ENCODE data around the gene RELA. TPM values are rescaled to one million over a fixed set of nuclear protein-coding genes. Genes with fewer than 3 reads are reported as not detected.

RELA gene
- polyA plus RNA-seq, 2 of the 4 experiments (the other 2 are of a cell fraction) = 28.9 to 55.1 TPM

GRCh38 chr11:65624931-65625627, 37.6 kb downstream of the RELA start:
- Histone ChIP-seq H3K4me2 (no peak overlapping the region), H3K4me1 (no peaks in the 10 kb centered on the region), H3K27ac (no peak overlapping the region), H3K4me3 (no peak overlapping the region), H3K9me3 (no peaks in the 10 kb centered on the region)
- ATAC-seq (peak; percentile 4 to 6; a peak in 2 of 6 replicates), FAIRE-seq (no peak), DNase-seq (ENCODE audit: low read depth in 1 of 2, low spot score in 1 of 2) (no peak)
- POLR2A ChIA-PET = no interaction called here
- CTCF ChIA-PET = interaction anchor here (0.7 to 5.5 kb wide), 21 partner anchors 8 to 264 kb away, joined by 3 to 54 read pairs (median 6); partner anchors contain the start of genes AP5B1, KAT5, PCNX3 and SIPA1
- TF ChIP-seq TFCP2L1 (CRISPR knock-in tag; IDR thresholded peaks at IDR 0.05) (no peak), EHMT2 (IDR thresholded peaks at IDR 0.05; ENCODE audit: low read depth) (no peak)
- WGBS (ENCODE audit: missing lambda C conversion rate) = 85% methylated on average over 14 of the region's 30 CpGs

- ATAC-seq (no peak), FAIRE-seq (no peak), DNase-seq (ENCODE audit: low read depth in 1 of 2, low spot score in 1 of 2) (no peak)
- POLR2A ChIA-PET = interaction anchor here (1.4 kb wide), 1 partner anchor 9 kb away, joined by 4 read pairs; no protein-coding TSS in a partner anchor
- Histone ChIP-seq H3K4me2 (no peak overlapping the region), H3K9me3 (no peaks in the 10 kb centered on the region), H3K4me3 (no peak overlapping the region), H3K4me1 (no peaks in the 10 kb centered on the region), H3K27ac (no peak overlapping the region)
- CTCF ChIA-PET = interaction anchor here (0.7 to 5.5 kb wide), 5 partner anchors 8 to 265 kb away, joined by 3 to 54 read pairs (median 4); partner anchors contain the start of genes KAT5 and SIPA1
- 93% methylated on average over 20 of the region's 25 CpGs for WGBS (ENCODE audit: missing lambda C conversion rate)
- TF ChIP-seq POLR2A (IDR thresholded peaks at IDR 0.05; ENCODE audit: low read length) (no peak), CHD4 (IDR thresholded peaks at IDR 0.05; ENCODE audit: borderline replicate concordance) (no peak), EHMT2 (IDR thresholded peaks at IDR 0.05; ENCODE audit: low read depth) (no peak), MYC (IDR thresholded peaks at IDR 0.05; ENCODE audit: borderline replicate concordance, low read length) (no peak), PBX3 (IDR thresholded peaks at IDR 0.05) (no peak), HMGXB4 (CRISPR knock-in tag; IDR thresholded peaks at IDR 0.05; ENCODE audit: borderline replicate concordance) (no peak), SMC3 (IDR thresholded peaks at IDR 0.05) (no peak), HOXB5 (CRISPR knock-in tag; IDR thresholded peaks at IDR 0.05) (no peak), CBX8 (IDR thresholded peaks at IDR 0.05) (no peak), FOSB (CRISPR knock-in tag; IDR thresholded peaks at IDR 0.05) (no peak), PHF8 (IDR thresholded peaks at IDR 0.05; ENCODE audit: borderline replicate concordance, low read depth) (no peak), CTCF (IDR thresholded peaks at IDR 0.05) (no peak)
Measured at GRCh38 chr11:65623852-65624616, 38.7 kb downstream of the RELA start.

GRCh38 chr11:65623177-65623576, 39.5 kb downstream of the RELA start:
- TF ChIP-seq NPAS2 (CRISPR knock-in tag; IDR thresholded peaks at IDR 0.05; ENCODE audit: borderline replicate concordance) (no peak), CHD4 (IDR thresholded peaks at IDR 0.05; ENCODE audit: borderline replicate concordance) (no peak), JUNB (IDR thresholded peaks at IDR 0.05) (no peak), BCL3 (IDR thresholded peaks at IDR 0.05) (no peak), RFX5 (IDR thresholded peaks at IDR 0.05) (no peak), CBX2 (IDR thresholded peaks at IDR 0.05; ENCODE audit: borderline replicate concordance, low read depth) (no peak), SMC3 (IDR thresholded peaks at IDR 0.05) (no peak), HOXA7 (CRISPR knock-in tag; IDR thresholded peaks at IDR 0.05) (no peak), RNF2 (IDR thresholded peaks at IDR 0.05; ENCODE audit: borderline replicate concordance, low read depth) (no peak), HEYL (CRISPR knock-in tag; IDR thresholded peaks at IDR 0.05) (no peak), ZSCAN20 (CRISPR knock-in tag; IDR thresholded peaks at IDR 0.05) (no peak), GATA3 (IDR thresholded peaks at IDR 0.05; ENCODE audit: borderline replicate concordance) (no peak), ATOH8 (CRISPR knock-in tag; IDR thresholded peaks at IDR 0.05; ENCODE audit: low read depth) (no peak), ESRRA (IDR thresholded peaks at IDR 0.05; ENCODE audit: borderline replicate concordance, low read length) (no peak)
- H3K4me1 ChIP-seq = no peaks in the 10 kb centered on the region
- no peak for FAIRE-seq
- no peak overlapping the region for H3K27ac ChIP-seq
- no peak for ATAC-seq
- no peak for DNase-seq (ENCODE audit: low read depth in 1 of 2, low spot score in 1 of 2)
- 92% methylated on average over 14 of the region's 14 CpGs for whole genome bisulfite sequencing (ENCODE audit: missing lambda C conversion rate)
- no peak overlapping the region for H3K4me2 ChIP-seq
- no peaks in the 10 kb centered on the region for H3K9me3 ChIP-seq
- H3K4me3 ChIP-seq = no peak overlapping the region
- POLR2A ChIA-PET = interaction anchor here (1.4 kb wide), 1 partner anchor 8 kb away, joined by 4 read pairs; no protein-coding TSS in a partner anchor
- CTCF ChIA-PET = interaction anchor here (0.7 to 5.5 kb wide), 5 partner anchors 9 to 238 kb away, joined by 3 to 54 read pairs (median 3); partner anchors contain the start of genes KAT5 and SIPA1
